GM19238 (cell line): Measurements from ENCODE around the gene TTYH2.

Experiments
- DNase-seq: peaks from one replicate; pipeline ENCODE4 v3.0.0; 2011; ENCODE audit warnings: low spot score; ENCODE audit not compliant: insufficient read length

TTYH2 gene

GRCh38 chr17:74194682-74195081, 18.7 kb upstream of the TTYH2 start:
- no peak for DNase-seq

- DNase-seq, result no peak
Observed at GRCh38 chr17:74196541-74197317, 16.6 kb upstream of the TTYH2 start.

- no peak for DNase-seq
Observed at GRCh38 chr17:74197801-74198200, 15.6 kb upstream of the TTYH2 start.

- no peak for DNase-seq
Observed at GRCh38 chr17:74198694-74199093, 14.7 kb upstream of the TTYH2 start.

- DNase-seq, result peak; percentile 53
Observed at GRCh38 chr17:74199306-74200092, 13.9 kb upstream of the TTYH2 start.

GRCh38 chr17:74200112-74200511, 13.3 kb upstream of the TTYH2 start:
- no peak for DNase-seq

GRCh38 chr17:74201250-74201649, 12.1 kb upstream of the TTYH2 start:
- no peak for DNase-seq

- no peak for DNase-seq
Observed at GRCh38 chr17:74201948-74202347, 11.4 kb upstream of the TTYH2 start.

GRCh38 chr17:74202938-74203337, 10.4 kb upstream of the TTYH2 start:
- no peak for DNase-seq

GRCh38 chr17:74203439-74204240, 9.7 kb upstream of the TTYH2 start, which contains the start of gene RPL38:
RPL38 (plus strand) TSS chr17:74203678; CDS start chr17:74203956, 278 bp downstream.
- DNase-seq, result peak; percentile 89

- no peak for DNase-seq
Observed at GRCh38 chr17:74204474-74204873, 8.9 kb upstream of the TTYH2 start.

- no peak for DNase-seq
Observed at GRCh38 chr17:74205274-74205673, 8.1 kb upstream of the TTYH2 start.

GRCh38 chr17:74206332-74206818, 7.0 kb upstream of the TTYH2 start:
- DNase-seq, result no peak

GRCh38 chr17:74210191-74211140, 2.9 kb upstream of the TTYH2 start:
- peak; percentile 72 for DNase-seq

- no peak for DNase-seq
Observed at GRCh38 chr17:74211141-74211911, 2.0 kb upstream of the TTYH2 start.

- no peak for DNase-seq
Observed at GRCh38 chr17:74211912-74212208, 1.5 kb upstream of the TTYH2 start.

- DNase-seq, result no peak
Observed at GRCh38 chr17:74212209-74212912, 1.0 kb upstream of the TTYH2 start.

- DNase-seq, result no peak
Observed at GRCh38 chr17:74213861-74214391, 555 bp downstream of the TTYH2 start.
